Kidney (tissue), 14 donors: ENCODE results near the gene KRTAP4-5. TPM values are rescaled to one million over a fixed set of nuclear protein-coding genes. Genes with fewer than 3 reads are reported as not detected.

ENCODE experiments used
- DNase-seq, 5 donors: peaks; one replicate each; pipeline ENCODE4 v3.0.0-alpha.2; 2013 to 2020
- FAIRE-seq: peaks from 2 replicates; lab custom pipeline; 2012; peaks lifted over from hg19 to GRCh38; lab: Jason Lieb, UNC
- H3K27ac ChIP-seq, 2 donors: one replicate each; pipeline ENCODE4 v1.7.0; 2013; ENCODE audit warnings: low read depth in 2 of 2, low read length in 2 of 2, inconsistent platforms in 1 of 2
- H3K27me3 ChIP-seq: one replicate; pipeline ENCODE4 v1.7.1; 2013; ENCODE audit warnings: low read length, inconsistent platforms; ENCODE audit not compliant: control insufficient read depth, insufficient read depth
- H3K36me3 ChIP-seq, 3 donors: one replicate each; pipeline versions ENCODE4 v1.7.0 to v1.7.1; 2013; ENCODE audit warnings: low read length in 3 of 3, control low read depth in 1 of 3, inconsistent platforms in 1 of 3; ENCODE audit not compliant: insufficient read depth in 3 of 3, control insufficient read depth in 2 of 3
- H3K4me1 ChIP-seq, 3 donors: one replicate each; pipeline versions ENCODE4 v1.7.0 to v1.7.1; 2013; ENCODE audit warnings: low read length in 3 of 3, inconsistent platforms in 1 of 3, low read depth in 1 of 3; ENCODE audit not compliant: control insufficient read depth in 2 of 3, insufficient read depth in 2 of 3
- H3K4me3 ChIP-seq, 3 donors: one replicate each; pipeline versions ENCODE4 v1.7.0 to v1.8.1; 2013; ENCODE audit warnings: low read length in 3 of 3, control low read depth in 1 of 3, inconsistent platforms in 1 of 3
- H3K9ac ChIP-seq, 3 donors: one replicate each; pipeline versions ENCODE4 v1.7.0 to v1.7.1; 2013; ENCODE audit warnings: low read length in 3 of 3, control low read depth in 1 of 3, inconsistent platforms in 1 of 3
- H3K9me3 ChIP-seq, 3 donors: one replicate each; pipeline versions ENCODE4 v1.7.0 to v1.7.1; 2013; ENCODE audit warnings: low read length in 3 of 3, control low read depth in 1 of 3, inconsistent platforms in 1 of 3; ENCODE audit not compliant: control insufficient read depth in 2 of 3, insufficient read depth in 1 of 3
- CTCF ChIP-seq: IDR thresholded peaks from 3 replicates; pipeline ENCODE4 v1.5.1; 2012; ENCODE audit warnings: mild to moderate bottlenecking, moderate library complexity, borderline replicate concordance; ENCODE audit not compliant: insufficient read depth; ENCODE audit errors: extremely low read depth
- intact Hi-C: fragments of 100-400 bp; cut with DNase I; formaldehyde crosslinking; loops from one replicate; pipeline ENCODE4 v1.11.1; 2022
- polyA plus RNA-seq: library from polyadenylated mRNA; stranded (reverse); fragments of 350-450 nt; fragmentation: Illumina TruSeq; extraction: RNeasy Lipid Tissue Mini Kit (QIAGEN cat#74804); gene quantifications from one replicate; pipeline ENCODE4 v1.2.3, GENCODE V29; 2014; ENCODE audit warnings: low read depth, low replicate concordance; ENCODE audit not compliant: insufficient read depth
- total RNA-seq: library from RNA; stranded (reverse); fragmentation: NEBNext Ultra II Directional; extraction: Animal tissue kit (Norgen Biotek cat#: 25700); gene quantifications from one replicate; pipeline ENCODE4 v1.2.1, GENCODE V29; 2021
- donor health status: control.
- donor health status: control.
- donor health status: control.
- donor health status: control.
- donor health status: control.
- donor health status: DM: yes; HTN: yes; CAD: no.
- donor health status: Normal renal cell carcinoma (clear cell type).

Gene KRTAP4-5
- total and polyA plus RNA-seq, 2 donors from 2014 or later: not detected

DNA sequence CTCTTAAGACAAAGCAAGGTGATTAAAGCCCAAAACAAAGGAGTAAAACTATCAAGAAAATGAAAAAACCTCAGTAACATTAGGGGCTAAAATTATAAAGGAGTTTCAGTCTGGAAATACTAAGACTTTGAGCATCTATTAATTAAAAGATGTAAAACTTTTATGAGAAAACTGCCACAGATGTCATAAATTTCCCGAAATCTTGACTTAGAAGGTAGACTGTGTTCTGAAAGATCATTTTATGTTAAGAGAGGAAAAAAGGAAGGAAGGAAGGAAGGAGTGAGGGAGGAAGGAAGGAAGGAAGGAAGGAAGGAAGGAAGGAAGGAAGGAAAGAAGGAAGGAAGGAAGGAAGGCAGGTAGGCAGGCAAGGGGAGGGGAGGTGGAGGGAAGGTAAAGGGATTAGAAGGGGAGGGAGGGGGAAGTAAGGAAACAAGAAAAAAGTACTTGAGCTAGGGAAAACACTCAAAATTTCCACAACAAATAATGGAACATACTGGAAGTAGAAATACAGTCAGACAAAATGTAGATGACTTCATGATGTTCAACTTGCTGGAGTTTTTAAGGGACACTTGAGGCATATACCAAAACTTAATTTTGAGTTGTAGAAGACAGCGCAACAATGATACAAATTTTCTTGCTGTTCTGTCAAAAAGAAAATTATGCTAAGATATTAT lies 2.0 kb downstream of the KRTAP4-5 start:
- Histone ChIP-seq H3K9me3 (peaks cover 0 to 9% (median 0%) of the 10 kb centered on the region in 3 donors), H3K27ac (no peak overlapping the region)

DNA sequence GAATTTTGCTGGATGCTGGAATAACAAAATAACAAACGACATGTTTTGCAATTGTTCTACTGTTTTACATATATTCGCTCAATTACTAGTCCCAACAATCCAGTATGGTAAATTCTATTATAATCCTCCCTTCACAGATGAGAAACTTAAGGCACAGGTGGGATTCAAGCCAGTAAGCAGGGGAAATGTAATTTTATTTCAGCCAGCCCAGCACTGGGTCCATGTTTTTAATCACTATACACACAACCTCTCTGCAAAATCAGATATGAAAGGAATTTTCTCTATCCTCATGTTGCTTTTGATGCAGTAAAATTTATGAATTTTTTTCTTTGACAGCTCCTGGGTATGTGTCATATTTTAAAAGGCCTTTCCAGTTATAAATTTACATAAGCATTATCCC lies 4.4 kb downstream of the KRTAP4-5 start:
- Histone ChIP-seq H3K4me1 (no peaks in the 10 kb centered on the region), H3K27ac (no peak overlapping the region), H3K9me3 (peaks cover 0 to 9% (median 0%) of the 10 kb centered on the region in 3 donors), H3K4me3 (no peak overlapping the region), H3K36me3 (no peaks in the 10 kb centered on the region), H3K27me3 (no peaks in the 10 kb centered on the region), H3K9ac (no peak overlapping the region)
- intact Hi-C loops: no loop called here
- TF ChIP-seq CTCF: no peak
- FAIRE-seq: no peak
- DNase-seq: no peak

More for the DNA sequence above, 2.0 kb downstream of the KRTAP4-5 start:
- no peak for FAIRE-seq
- no peak overlapping the region for H3K4me3 ChIP-seq
- H3K9ac ChIP-seq: no peak overlapping the region
- H3K4me1 ChIP-seq: no peaks in the 10 kb centered on the region
- no peak for DNase-seq
- no peaks in the 10 kb centered on the region for H3K27me3 ChIP-seq
- no peaks in the 10 kb centered on the region for H3K36me3 ChIP-seq
- no peak for TF ChIP-seq CTCF
- intact Hi-C loops: no loop called here

DNA sequence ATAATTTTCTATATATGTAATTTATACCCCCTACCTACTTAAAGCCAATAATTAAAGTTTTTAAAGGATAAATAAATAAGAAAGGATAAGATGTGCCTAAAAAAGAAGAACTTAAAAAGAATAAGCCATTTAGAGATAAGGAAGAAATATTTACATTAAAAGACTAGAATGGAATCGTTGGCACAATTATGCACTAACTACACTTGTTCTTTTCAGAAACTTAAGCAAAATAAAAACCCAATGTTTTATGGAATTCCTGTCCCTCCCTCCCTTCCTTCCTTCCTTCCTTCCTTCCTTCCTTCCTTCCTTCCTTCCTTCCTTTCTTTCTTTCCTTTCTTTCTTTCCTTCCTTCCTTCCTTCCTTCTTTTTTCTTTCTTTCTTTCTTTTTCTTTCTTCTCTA lies 4.8 kb downstream of the KRTAP4-5 start:
- TF ChIP-seq CTCF: no peak
- Histone ChIP-seq H3K9ac (no peak overlapping the region), H3K4me3 (no peak overlapping the region), H3K36me3 (no peaks in the 10 kb centered on the region), H3K27ac (no peak overlapping the region), H3K27me3 (no peaks in the 10 kb centered on the region), H3K9me3 (peaks cover 0 to 9% (median 0%) of the 10 kb centered on the region in 3 donors), H3K4me1 (no peaks in the 10 kb centered on the region)
- intact Hi-C loops: no loop called here
- no peak for DNase-seq
- no peak for FAIRE-seq
